GM12878 (cell line): ENCODE results near the gene NMRK2. TPM values are rescaled to one million over a fixed set of nuclear protein-coding genes. Genes with fewer than 3 reads are reported as not detected.
A peak's percentile ranks its signal among the peaks of the same experiment; 100 is the strongest.
"Not testable (repeated sequence)": the region's sequence is repeated elsewhere in the genome, so short reads cannot be mapped to it uniquely, and the experiment has no call there.

Experiments
- ATAC-seq: fragments of 200-7000 bp; cut with Tn5 transposase; 3 replicates; pipeline ENCODE4 v1.9.1; 2020; ENCODE audit warnings: mild to moderate bottlenecking, moderate library complexity
- BruUV-seq: library from RNA; stranded (reverse); fragments of 400-500 nt; replicated peaks from 2 replicates; lab custom pipeline; 2021; lab: Mats Ljungman, UMichigan
- CTCF ChIA-PET: fragments of 300-600 bp; sonication (Branson Sonifier 250); formaldehyde crosslinking; extraction: SDS; loops from one replicate; lab custom pipeline; 2021; ENCODE audit warnings: inconsistent platforms; lab: Yijun Ruan, JAX
- POLR2A ChIA-PET: fragments of 350-600 bp; formaldehyde crosslinking; extraction: SDS; loops from one replicate; lab custom pipeline; 2021; ENCODE audit warnings: inconsistent platforms; lab: Charles Lee
- RAD21 ChIA-PET: fragments of 300-600 bp; sonication (Branson Sonifier 250); formaldehyde crosslinking; loops from one replicate; lab custom pipeline; 2023; ENCODE audit warnings: antibody characterized with exemption; ENCODE audit not compliant: unreplicated experiment; lab: Charles Lee
- SMC1A ChIA-PET: fragments of 300-600 bp; sonication (Branson Sonifier 250); formaldehyde crosslinking; loops from one replicate; lab custom pipeline; 2023; ENCODE audit not compliant: unreplicated experiment, uncharacterized antibody; lab: Charles Lee
- DNase-seq: peaks from one replicate; pipeline ENCODE4 v3.0.0-alpha.2; 2011; ENCODE audit warnings: low read depth, low spot score
- FAIRE-seq: peaks from 3 replicates; lab custom pipeline; 2011; peaks lifted over from hg19 to GRCh38; lab: Jason Lieb, UNC
- H2AFZ ChIP-seq: 2 replicates; pipeline ENCODE4 v1.6.0; 2011; ENCODE audit warnings: low read depth, low read length, control low read depth; ENCODE audit not compliant: control insufficient read depth
- H3K27ac ChIP-seq: 2 replicates; pipeline ENCODE4 v1.5.1; 2011; ENCODE audit warnings: control low read depth; ENCODE audit not compliant: control insufficient read depth, insufficient read depth
- H3K27me3 ChIP-seq, 2 experiments: replicated peaks in 1 of 2; 2 replicates each; pipeline versions ENCODE4 v1.6.0 to v1.6.1; 2011; ENCODE audit warnings: low read length in 1 of 2; ENCODE audit not compliant: control insufficient read depth in 2 of 2, insufficient read depth in 2 of 2
- H3K36me3 ChIP-seq, 2 experiments: 2 replicates each; pipeline ENCODE4 v1.5.1; 2011; ENCODE audit warnings: low read length in 1 of 2; ENCODE audit not compliant: control insufficient read depth in 2 of 2, insufficient read depth in 2 of 2
- H3K4me1 ChIP-seq: 2 replicates; pipeline ENCODE4 v1.6.1; 2011; ENCODE audit warnings: mild to moderate bottlenecking, low read length, moderate library complexity, mixed read lengths; ENCODE audit not compliant: control insufficient read depth, insufficient read depth
- H3K4me2 ChIP-seq: 2 replicates; pipeline ENCODE4 v1.6.0; 2011; ENCODE audit warnings: control low read depth; ENCODE audit not compliant: control insufficient read depth, insufficient read depth
- H3K4me3 ChIP-seq: fragments of 200-600 bp; sonication (generic); 2 replicates; pipeline ENCODE4 v1.5.1; 2016
- H3K79me2 ChIP-seq: 2 replicates; pipeline ENCODE4 v1.6.0; 2011; ENCODE audit warnings: low read length; ENCODE audit not compliant: control insufficient read depth, insufficient read depth
- H3K9ac ChIP-seq: 2 replicates; pipeline ENCODE4 v1.8.0; 2011; ENCODE audit warnings: low read length, control low read depth, mixed read lengths; ENCODE audit not compliant: control insufficient read depth, insufficient read depth
- H3K9me3 ChIP-seq: replicated peaks from 3 replicates; pipeline ENCODE4 v1.5.1; 2011; ENCODE audit warnings: mild to moderate bottlenecking, low read length; ENCODE audit not compliant: control insufficient read depth, insufficient read depth
- H4K20me1 ChIP-seq: 2 replicates; pipeline ENCODE4 v1.6.0; 2011; ENCODE audit not compliant: control insufficient read depth, insufficient read depth
- ATF7 ChIP-seq: fragments of 450-650 bp; IDR thresholded peaks from 2 replicates; pipeline ENCODE4 v1.6.1; 2016; ENCODE audit warnings: low read depth, mild to moderate bottlenecking
- CEBPZ ChIP-seq: fragments of 150-350 bp; IDR thresholded peaks from 2 replicates; pipeline ENCODE4 v1.6.1; 2016; ENCODE audit warnings: low read depth, low read length
- WGBS: methylation state at CpG from one replicate; pipeline ENCODE4 v1.1.6; 2016; ENCODE audit warnings: low lambda C conversion rate; ENCODE audit not compliant: insufficient replicate concordance, insufficient coverage; ENCODE audit errors: missing lambda C conversion rate; 5-methylcytosine and 5-hydroxymethylcytosine counted together
- in situ Hi-C: fragments of 300-500 bp; cut with MboI; formaldehyde crosslinking; loops from 9 replicates; pipeline ENCODE4 v1.14.3; 2018; ENCODE audit warnings: mixed read lengths
- intact Hi-C: fragments of 100-400 bp; cut with micrococcal nuclease; formaldehyde crosslinking; loops from one replicate; pipeline ENCODE4 v1.14.2; 2022; ENCODE audit not compliant: unreplicated experiment
- polyA plus RNA-seq, 11 experiments: library from polyadenylated mRNA; depleted of rRNA in 4 of 11; unstranded in 6 of 11; stranded (reverse) in 5 of 11; fragments of >200 nt; fragmentation: Nextera tagmentation in 4 of 11; fragmentation: Illumina TruSeq in 1 of 11; extraction: Ambion mirVana in 4 of 11; extraction: Trizol in 1 of 11; gene quantifications; 1 replicate in 1 of 11; 2 replicates in 10 of 11; pipeline versions ENCODE4 v1.2.1 to v1.2.3, GENCODE V29; 2011 to 2016; ENCODE audit warnings: inconsistent platforms in 2 of 11, missing spikeins in 2 of 11, low read depth in 1 of 11
- total RNA-seq, 4 experiments: library from RNA; depleted of rRNA in 3 of 4; stranded (reverse); fragments of >200 nt in 3 of 4; fragmentation: Illumina TruSeq in 1 of 4; extraction: Trizol in 1 of 4; gene quantifications; 2 replicates each; pipeline versions ENCODE4 v1.2.1 to v1.2.3, GENCODE V29; 2013 to 2021

Gene NMRK2
- total and polyA plus RNA-seq, 10 of the 15 experiments (the other 5 are each of a cell fraction or from before 2014, with no cell fraction given) = 0.14 to 0.15 TPM; not detected in 8

- ChIA-PET SMC1A (no interaction called here), POLR2A (no interaction called here), CTCF (no interaction called here), RAD21 (no interaction called here)
- H3K9me3 ChIP-seq = no peaks in the 10 kb centered on the region
- TF ChIP-seq CEBPZ = no peak
- no peak for TF ChIP-seq ATF7
- intact Hi-C loops (no loop called here), in situ Hi-C loops (no loop called here)
- no peak overlapping the region for H3K27ac ChIP-seq
- H3K9ac ChIP-seq = no peak overlapping the region
- FAIRE-seq (no peak), DNase-seq (no peak), ATAC-seq (no peak; the same call in 2 of the 3 replicates)
- H4K20me1 ChIP-seq = no peaks in the 10 kb centered on the region
- no TSS peak for BruUV-seq
- H3K4me3 ChIP-seq = no peak overlapping the region
- H3K4me1 ChIP-seq = no peaks in the 10 kb centered on the region
- H3K27me3 ChIP-seq = no peaks in the 10 kb centered on the region
- no peak overlapping the region for H3K4me2 ChIP-seq
- peak overlapping the region; percentile 23; the same call in 1 of the 2 replicates for H2AFZ ChIP-seq
- H3K36me3 ChIP-seq = no peaks in the 10 kb centered on the region
- 8% methylated on average over 37 of the region's 41 CpGs for WGBS
- no peaks in the 10 kb centered on the region for H3K79me2 ChIP-seq
These were observed 18.3 kb downstream of the NMRK2 start for GRCh38 chr19:3950871-3951861.

- intact Hi-C loops, ATAC-seq, H3K27me3 ChIP-seq, H3K9me3 ChIP-seq, H3K36me3 ChIP-seq, H3K9ac ChIP-seq, SMC1A ChIA-PET, FAIRE-seq, CTCF ChIA-PET, H3K4me2 ChIP-seq, H3K27ac ChIP-seq, POLR2A ChIA-PET, DNase-seq, H4K20me1 ChIP-seq, H3K4me3 ChIP-seq, BruUV-seq, in situ Hi-C loops, H3K79me2 ChIP-seq, H3K4me1 ChIP-seq, H2AFZ ChIP-seq: not testable (repeated sequence)
- 89% methylated on average over 9 of the region's 9 CpGs for WGBS
- RAD21 ChIA-PET = interaction anchor here (0.6 kb wide), 1 partner anchor 194 kb away, joined by 3 read pairs; no protein-coding TSS in a partner anchor
These were observed 19.9 kb downstream of the NMRK2 start for GRCh38 chr19:3952755-3953276.
